NCI-H226 (cell line): Measurements from ENCODE around the gene OR5H14.
"Not testable (repeated sequence)": the region's sequence is repeated elsewhere in the genome, so short reads cannot be mapped to it uniquely, and the experiment has no call there.

Source experiments
- DNase-seq: peaks from one replicate; pipeline ENCODE4 v3.0.0-alpha.2; 2015

The OR5H14 gene

GRCh38 chr3:98147179-98147578 lies at the start of gene OR5H14:
OR5H14 (plus strand) TSS chr3:98147479; CDS start chr3:98149386, 1,907 bp downstream.
- DNase-seq, result no peak

DNA sequence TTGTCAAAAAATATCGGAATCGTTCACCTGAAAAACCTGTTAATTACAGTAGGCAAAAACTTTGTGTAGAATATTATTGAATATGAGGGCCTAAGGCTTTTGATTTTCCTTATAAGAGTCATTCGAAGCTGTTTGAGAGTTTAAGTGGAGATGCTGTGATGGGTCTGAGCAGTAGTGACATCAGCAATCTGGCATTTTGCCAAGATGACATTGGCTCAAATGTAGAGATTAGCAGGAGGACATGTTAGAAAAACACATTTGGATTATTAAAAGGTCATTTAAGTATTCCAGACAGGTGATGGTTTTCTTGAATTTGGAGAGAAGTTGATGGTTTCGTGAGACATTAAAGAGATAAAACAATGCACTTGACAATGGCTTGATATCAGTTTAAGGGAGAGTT lies 47.4 kb upstream of the OR5H14 start:
- no peak for DNase-seq

GRCh38 chr3:98108162-98108561 lies 39.1 kb upstream of the OR5H14 start:
- no peak for DNase-seq

DNA sequence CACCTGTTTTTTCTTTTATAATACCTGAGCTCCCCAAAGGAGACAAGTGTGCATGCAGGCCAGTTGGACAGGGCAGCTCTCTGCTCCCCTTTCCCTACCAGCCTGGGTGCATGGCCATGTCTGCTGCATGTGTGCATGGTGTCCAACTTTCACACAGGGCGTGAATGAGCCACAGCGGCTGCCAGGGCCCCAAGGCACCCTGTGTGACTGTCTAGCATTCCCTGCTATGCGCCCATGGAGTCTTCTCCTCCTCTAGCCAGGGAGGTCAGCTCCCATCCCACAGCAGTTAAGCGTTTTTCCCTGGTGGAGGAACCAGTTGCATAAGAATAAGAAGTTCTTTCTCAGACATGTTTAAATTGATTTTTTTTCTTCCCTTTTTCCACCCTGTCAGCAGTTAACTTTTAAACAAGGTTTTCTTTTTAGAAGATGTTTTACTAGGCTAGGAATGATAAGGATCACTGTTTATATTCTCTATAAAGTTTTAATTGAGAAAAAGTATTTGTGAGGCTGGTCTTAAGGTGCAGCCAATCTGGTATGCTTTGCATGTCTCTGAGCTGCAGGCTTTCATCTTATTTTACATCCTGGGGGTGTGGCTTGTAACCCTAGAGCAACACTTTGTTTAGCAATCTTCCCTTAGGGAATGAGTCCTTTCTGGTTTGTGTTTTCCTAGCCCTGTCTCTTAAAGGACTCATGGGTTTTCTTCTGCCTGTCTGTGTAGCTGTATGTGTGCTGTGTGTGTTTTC lies 37.3 kb upstream of the OR5H14 start:
- DNase-seq, result no peak

GRCh38 chr3:98110550-98110908 lies 36.8 kb upstream of the OR5H14 start:
- no peak for DNase-seq

DNA sequence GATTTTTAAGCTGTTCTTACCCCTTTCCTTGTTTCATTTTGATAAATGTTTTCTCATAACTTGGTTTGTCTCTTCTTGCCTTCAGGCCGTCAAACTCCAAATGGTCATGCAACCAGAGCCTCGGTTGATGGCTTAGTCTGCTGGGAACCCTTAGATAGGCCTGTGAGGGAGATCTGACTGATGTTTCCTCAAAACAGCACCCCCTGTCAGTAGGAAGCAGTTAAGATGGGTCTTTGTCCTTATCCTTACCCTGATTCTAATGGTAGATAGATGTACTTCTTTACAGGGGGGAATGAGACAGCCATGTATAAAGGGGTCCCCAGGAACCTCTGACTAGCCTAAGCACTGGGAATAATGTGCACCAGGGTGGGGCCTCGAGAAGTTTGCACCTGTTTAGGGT lies 33.0 kb upstream of the OR5H14 start:
- DNase-seq, result no peak

GRCh38 chr3:98115717-98116116 lies 31.6 kb upstream of the OR5H14 start:
- no peak for DNase-seq

DNA sequence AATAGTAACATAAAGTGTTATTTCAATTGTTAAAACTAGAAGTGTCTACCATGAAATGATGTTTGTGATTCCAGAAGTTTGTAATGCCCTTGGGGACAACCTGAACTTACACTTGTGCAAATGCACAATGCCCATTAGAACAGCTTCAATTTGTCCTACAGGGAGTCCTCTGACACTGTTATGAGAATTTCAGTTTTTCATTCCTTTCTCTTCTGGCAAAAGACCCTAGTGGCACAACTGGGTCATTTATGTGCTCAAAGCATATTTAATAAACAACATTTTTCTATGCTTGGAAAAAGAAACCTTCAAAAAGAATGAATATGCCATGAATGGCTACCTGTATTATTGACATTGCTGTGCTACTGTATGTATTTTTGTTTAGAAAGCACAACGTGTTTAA lies 16.9 kb upstream of the OR5H14 start, which contains the start of gene OR5H1:
OR5H1 (plus strand) TSS at position 301 of the 400 bp plus-strand sequence. CDS start 1,977 bp downstream, outside the sequence.
- no peak for DNase-seq

- no peak for DNase-seq
These were observed 10.6 kb upstream of the OR5H14 start for GRCh38 chr3:98136631-98137030.

GRCh38 chr3:98137826-98138557 lies 9.3 kb upstream of the OR5H14 start:
- DNase-seq, result not testable (repeated sequence)

DNA sequence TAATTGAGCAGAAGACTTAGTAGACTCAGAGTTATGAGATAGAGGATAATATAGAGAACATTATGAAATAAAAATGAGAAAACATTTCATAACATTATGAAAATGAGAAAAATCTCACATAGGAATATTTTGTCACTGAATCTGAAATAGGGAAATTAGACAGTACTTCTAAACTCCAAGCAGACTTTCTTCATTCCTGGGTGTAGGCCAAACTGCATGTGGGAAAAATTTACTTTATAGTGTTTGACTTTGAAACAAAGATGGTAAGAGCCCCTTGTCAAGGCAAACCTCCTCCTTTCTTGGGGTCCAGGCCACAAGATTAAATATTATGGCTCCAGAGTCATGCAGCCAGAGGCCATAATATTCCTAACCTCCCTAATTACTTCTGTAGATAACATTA lies 6.7 kb upstream of the OR5H14 start:
- no peak for DNase-seq

GRCh38 chr3:98148751-98149150 lies 1.5 kb downstream of the OR5H14 start:
- DNase-seq, result no peak

DNA sequence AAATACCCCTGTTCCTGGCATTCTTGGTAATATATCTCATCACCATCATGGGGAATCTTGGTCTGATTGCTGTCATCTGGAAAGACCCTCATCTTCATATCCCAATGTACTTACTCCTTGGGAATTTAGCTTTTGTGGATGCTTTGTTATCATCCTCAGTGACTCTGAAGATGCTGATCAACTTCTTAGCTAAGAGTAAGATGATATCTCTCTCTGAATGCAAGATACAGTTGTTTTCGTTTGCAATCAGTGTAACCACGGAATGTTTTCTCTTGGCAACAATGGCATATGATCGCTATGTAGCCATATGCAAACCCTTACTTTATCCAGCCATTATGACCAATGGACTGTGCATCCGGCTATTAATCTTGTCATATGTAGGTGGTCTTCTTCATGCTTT lies 2.2 kb downstream of the OR5H14 start:
- DNase-seq, result peak; percentile 59

GRCh38 chr3:98151241-98151640 lies 4.0 kb downstream of the OR5H14 start:
- peak; percentile 87 for DNase-seq

GRCh38 chr3:98166396-98166795 lies 19.1 kb downstream of the OR5H14 start, which contains the start of gene OR5H15:
OR5H15 (plus strand) TSS chr3:98166696; CDS start chr3:98168700, 2,004 bp downstream.
- no peak for DNase-seq

- DNase-seq, result no peak
These were observed 23.8 kb downstream of the OR5H14 start for GRCh38 chr3:98171071-98171470.

DNA sequence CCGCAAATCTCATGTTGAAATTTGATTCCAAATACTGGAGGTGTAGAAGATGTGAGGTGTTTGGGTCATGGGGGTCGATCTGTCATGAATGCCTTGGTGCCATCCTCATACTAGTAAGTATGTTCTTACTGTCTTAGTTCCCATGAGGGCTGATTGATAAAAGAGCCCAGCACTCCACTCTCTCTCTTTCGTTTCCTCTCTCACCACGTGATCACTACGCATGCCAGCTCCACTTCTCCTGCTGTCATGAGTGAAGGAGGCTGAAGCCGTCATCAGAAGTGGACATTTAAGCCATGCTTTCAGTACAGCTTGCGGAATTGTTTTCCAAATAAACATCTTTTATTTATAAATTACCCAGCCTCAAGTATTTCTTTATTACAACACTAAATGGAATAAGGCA lies 25.3 kb downstream of the OR5H14 start:
- DNase-seq, result no peak

DNA sequence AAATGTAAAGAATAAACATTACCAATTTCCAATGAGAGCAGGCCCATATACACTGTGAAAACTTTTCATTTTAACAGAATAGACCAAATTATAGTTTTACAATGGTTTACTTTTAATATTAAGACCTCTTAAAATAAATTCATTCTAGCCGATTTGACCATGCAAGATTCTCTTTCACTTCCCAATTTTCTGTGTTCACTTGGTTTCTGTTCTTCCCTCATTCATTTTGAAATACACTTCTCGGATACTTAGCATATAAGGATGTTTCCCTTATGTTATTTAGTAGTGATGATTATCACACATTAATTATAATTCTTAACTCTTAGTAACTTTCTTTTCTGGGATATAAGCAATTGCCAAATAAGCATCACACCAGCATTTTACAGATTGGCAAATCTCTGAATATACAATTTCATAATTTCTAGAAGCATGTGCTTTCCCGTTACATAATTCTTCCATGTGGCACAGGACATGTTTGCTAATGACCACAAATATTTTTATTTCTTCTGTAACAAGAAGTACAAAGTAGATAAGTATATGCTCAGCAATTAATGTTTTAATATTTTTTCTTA lies 33.1 kb downstream of the OR5H14 start:
- no peak for DNase-seq

DNA sequence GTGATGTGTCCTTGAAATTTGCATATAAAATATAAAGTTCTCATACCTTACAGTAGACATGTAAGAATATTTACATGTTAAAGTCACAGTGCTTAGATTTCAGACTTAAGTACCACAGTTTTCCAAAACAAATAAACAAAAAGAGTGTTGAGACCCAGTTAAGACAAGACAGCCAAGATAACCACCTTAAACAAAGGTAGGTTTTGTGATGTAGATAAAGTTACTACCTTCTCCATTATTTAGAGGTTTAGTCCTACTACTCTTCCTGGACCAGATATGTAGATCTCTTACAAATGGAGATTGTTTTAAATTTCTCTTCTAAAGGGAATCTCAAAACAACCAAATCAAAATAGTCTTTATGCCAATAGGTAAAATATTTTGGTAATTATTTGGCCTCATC lies 34.9 kb downstream of the OR5H14 start:
- no peak for DNase-seq

DNA sequence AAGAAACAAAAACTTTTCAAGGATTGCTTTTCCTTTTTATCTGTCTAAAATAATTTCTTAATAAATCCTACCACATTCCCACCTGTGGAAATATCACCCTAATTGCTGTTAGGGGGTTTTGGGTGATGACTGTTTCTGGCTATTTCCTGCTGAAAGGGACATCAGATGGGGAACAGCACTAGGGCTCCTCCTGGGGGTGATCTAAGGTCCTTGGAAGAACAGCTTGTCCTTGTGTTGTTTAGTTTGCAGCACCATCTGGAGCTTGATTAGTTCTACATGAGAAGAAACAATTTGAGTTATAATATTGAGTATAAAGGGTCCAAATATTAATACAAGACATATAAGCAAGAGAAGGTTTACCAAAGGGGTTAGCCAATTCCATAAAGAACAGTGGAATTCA lies 37.9 kb downstream of the OR5H14 start:
- DNase-seq, result peak; percentile 14

GRCh38 chr3:98188545-98188944 lies 41.3 kb downstream of the OR5H14 start:
- no peak for DNase-seq

DNA sequence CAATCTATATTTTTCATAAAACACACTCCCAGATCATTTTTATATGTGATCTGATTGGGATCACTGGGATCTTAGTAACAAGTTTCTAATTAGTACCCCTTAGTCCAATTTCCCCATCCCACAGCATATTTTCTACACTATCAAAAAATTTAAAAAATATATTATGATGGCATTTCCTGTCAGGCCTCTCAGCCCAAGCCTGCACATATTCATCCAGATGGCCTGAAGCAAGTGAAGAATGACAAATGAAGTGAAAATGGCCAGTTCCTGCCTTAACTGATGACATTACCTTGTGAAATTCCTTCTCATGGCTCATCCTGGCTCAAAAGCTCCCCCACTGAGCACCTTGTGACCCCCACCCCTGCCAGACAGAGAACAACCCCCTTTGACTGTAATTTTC lies 43.6 kb downstream of the OR5H14 start:
- peak; percentile 40 for DNase-seq

GRCh38 chr3:98196293-98196692 lies 49.0 kb downstream of the OR5H14 start:
- not testable (repeated sequence) for DNase-seq

GRCh38 chr3:98199020-98199419 lies 51.7 kb downstream of the OR5H14 start:
- DNase-seq, result peak; percentile 66
